HL-60/S4 (cell line): ENCODE data around the gene C4orf54.

Source experiments
- in situ Hi-C: fragments of 300-500 bp; cut with MboI; formaldehyde crosslinking; loops from 2 replicates; pipeline ENCODE4 v1.14.3; 2022; ENCODE audit warnings: low sequenced_read_pairs

The C4orf54 gene

GRCh38 chr4:99625369-99625768, 32.3 kb downstream of the C4orf54 start:
- in situ Hi-C loops: no loop called here

- in situ Hi-C loops: no loop called here
These were observed 33.4 kb downstream of the C4orf54 start for GRCh38 chr4:99624141-99624719.

- in situ Hi-C loops: no loop called here
These were observed 35.3 kb downstream of the C4orf54 start for GRCh38 chr4:99622341-99622740.

DNA sequence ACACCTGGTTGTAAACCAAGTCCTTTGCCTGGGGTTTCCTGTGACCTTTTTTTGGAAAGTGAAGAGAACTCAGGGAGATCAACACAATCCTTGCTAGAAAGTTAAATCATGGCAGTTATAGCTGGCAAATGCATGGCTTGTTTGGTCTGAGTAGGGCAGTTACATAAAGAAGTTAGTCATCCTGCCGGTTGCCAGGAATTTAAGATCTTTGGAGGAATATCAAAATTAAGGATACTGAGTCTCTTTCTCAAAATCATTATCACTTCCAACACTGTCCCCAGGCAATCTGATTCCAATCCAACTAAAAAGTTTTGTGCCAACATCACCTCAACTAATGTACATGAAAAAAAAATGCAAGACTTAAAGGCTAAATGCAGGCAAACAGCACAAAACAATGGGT, 40.3 kb downstream of the C4orf54 start:
- in situ Hi-C loops: no loop called here

GRCh38 chr4:99615170-99615820, 42.3 kb downstream of the C4orf54 start:
- in situ Hi-C loops: no loop called here

DNA sequence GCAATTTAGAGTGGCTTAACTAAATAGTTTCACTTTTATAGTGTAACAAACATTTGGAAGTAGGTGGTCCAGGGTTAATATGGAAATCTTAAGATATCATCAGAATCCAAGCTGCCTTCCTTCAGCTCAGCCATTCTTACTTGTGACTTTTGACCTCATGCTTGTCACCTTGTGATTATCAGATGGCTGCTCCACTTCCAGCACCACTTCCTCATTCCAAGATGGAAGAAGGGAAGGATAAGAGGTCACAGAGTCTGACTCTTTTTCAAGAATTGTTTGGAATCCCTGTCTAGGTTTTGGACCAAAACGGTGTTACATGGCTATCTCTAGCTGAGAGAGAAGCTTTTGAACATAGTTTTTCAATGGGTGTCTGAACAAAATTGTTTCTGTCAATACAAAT, 43.1 kb downstream of the C4orf54 start:
- in situ Hi-C loops: no loop called here

GRCh38 chr4:99612704-99613103, 44.9 kb downstream of the C4orf54 start:
- in situ Hi-C loops: no loop called here

GRCh38 chr4:99612281-99612680, 45.3 kb downstream of the C4orf54 start:
- in situ Hi-C loops: no loop called here

DNA sequence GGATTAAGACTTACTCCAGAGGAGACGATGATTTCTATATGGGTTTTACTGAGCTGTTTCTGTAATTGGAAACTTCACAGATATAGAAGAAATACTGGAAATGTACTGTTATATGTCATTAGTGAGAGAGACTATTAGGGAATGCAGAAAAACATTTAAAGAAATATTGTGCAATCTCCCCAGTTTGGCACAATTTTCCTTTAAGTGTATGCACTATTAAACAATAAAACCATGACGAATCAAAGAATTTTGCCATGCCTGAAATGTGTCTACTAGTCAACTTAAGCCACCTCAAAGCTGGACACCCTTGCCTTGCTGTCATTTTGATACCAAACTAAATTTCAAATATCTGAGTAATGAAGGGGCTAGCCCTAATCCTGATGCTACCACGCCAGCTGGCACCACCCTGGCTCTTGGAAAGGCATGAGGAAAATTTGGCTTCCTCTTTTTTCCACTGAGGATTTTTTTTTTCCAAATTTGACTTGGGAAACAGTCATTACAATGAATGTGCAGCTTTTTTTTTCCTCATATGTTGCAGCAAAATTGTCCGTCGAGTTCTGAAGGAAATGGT, 46.9 kb downstream of the C4orf54 start:
- in situ Hi-C loops: no loop called here

- in situ Hi-C loops: no loop called here
These were observed 49.2 kb downstream of the C4orf54 start for GRCh38 chr4:99608417-99608816.
